Fibroblast of gingiva (primary cell): ENCODE data around the gene TFF3.

ENCODE experiments used
- DNase-seq: peaks from one replicate; pipeline ENCODE4 v3.0.0-alpha.2; 2011; ENCODE audit warnings: low read depth

TFF3 gene

GRCh38 chr21:42289926-42290325 lies 25.3 kb downstream of the TFF3 start:
- no peak for DNase-seq

GRCh38 chr21:42288962-42289361 lies 26.2 kb downstream of the TFF3 start:
- no peak for DNase-seq

GRCh38 chr21:42287193-42288083 lies 27.8 kb downstream of the TFF3 start:
- no peak for DNase-seq

- DNase-seq = no peak
These were observed 28.8 kb downstream of the TFF3 start for GRCh38 chr21:42286416-42286815.

GRCh38 chr21:42285569-42286245 lies 29.5 kb downstream of the TFF3 start:
- DNase-seq = no peak

GRCh38 chr21:42282715-42283114 lies 32.5 kb downstream of the TFF3 start:
- DNase-seq = no peak

- no peak for DNase-seq
These were observed 33.2 kb downstream of the TFF3 start for GRCh38 chr21:42282021-42282420.

GRCh38 chr21:42281181-42281680 lies 34.0 kb downstream of the TFF3 start:
- no peak for DNase-seq

GRCh38 chr21:42280356-42281180 lies 34.6 kb downstream of the TFF3 start:
- no peak for DNase-seq

- DNase-seq = no peak
These were observed 35.3 kb downstream of the TFF3 start for GRCh38 chr21:42279888-42280287.

GRCh38 chr21:42279341-42279871 lies 35.8 kb downstream of the TFF3 start:
- no peak for DNase-seq

- no peak for DNase-seq
These were observed 36.6 kb downstream of the TFF3 start for GRCh38 chr21:42278451-42279149.

GRCh38 chr21:42277593-42277992 lies 37.6 kb downstream of the TFF3 start:
- no peak for DNase-seq

- DNase-seq = no peak
These were observed 38.6 kb downstream of the TFF3 start for GRCh38 chr21:42276526-42277154.

GRCh38 chr21:42276076-42276475 lies 39.1 kb downstream of the TFF3 start:
- DNase-seq = no peak

GRCh38 chr21:42272984-42273600 lies 42.1 kb downstream of the TFF3 start:
- DNase-seq = no peak

- no peak for DNase-seq
These were observed 42.9 kb downstream of the TFF3 start for GRCh38 chr21:42272109-42272962.

GRCh38 chr21:42271065-42271464 lies 44.1 kb downstream of the TFF3 start:
- DNase-seq = no peak

GRCh38 chr21:42269386-42269785 lies 45.8 kb downstream of the TFF3 start:
- DNase-seq = no peak
